B cell (primary cell): ENCODE results near the gene DPYD. TPM values are rescaled to one million over a fixed set of nuclear protein-coding genes. Genes with fewer than 3 reads are reported as not detected.

Source experiments
- ATAC-seq: fragments of 200-7000 bp; cut with Tn5 transposase; one replicate; pipeline ENCODE4 v1.10.0; 2021; ENCODE audit warnings: low read depth, mild to moderate bottlenecking, moderate number of reproducible peaks, moderate library complexity
- CTCF ChIA-PET: fragments of 350-600 bp; sonication (Branson Sonifier 250); formaldehyde crosslinking; loops from one replicate; lab custom pipeline; 2021; ENCODE audit warnings: antibody characterized with exemption, inconsistent platforms; lab: Charles Lee
- POLR2A ChIA-PET: fragments of 350-600 bp; sonication (Branson Sonifier 250); formaldehyde crosslinking; loops from one replicate; lab custom pipeline; 2021; ENCODE audit warnings: antibody characterized with exemption; lab: Charles Lee
- DNase-seq: peaks from one replicate; pipeline ENCODE4 v3.0.0; 2013
- H2AFZ ChIP-seq: 2 replicates; pipeline ENCODE4 v1.6.1; 2012; ENCODE audit warnings: mild to moderate bottlenecking, low read depth, low read length; ENCODE audit not compliant: insufficient read depth, poor library complexity, severe bottlenecking
- H3K27ac ChIP-seq, 2 donors: 1 replicate in 1 of 2; 2 replicates in 1 of 2; pipeline ENCODE4 v1.5.1; 2012 to 2013; ENCODE audit warnings: low read length in 2 of 2, mild to moderate bottlenecking in 2 of 2, moderate library complexity in 1 of 2
- H3K27me3 ChIP-seq, 4 experiments: fragments of 200-600 bp in 1 of 4; sonication (generic) in 1 of 4; replicated peaks in 1 of 4; 1 replicate in 2 of 4; 2 replicates in 2 of 4; pipeline versions ENCODE4 v1.6.1 to v1.7.0; 2013 to 2016; ENCODE audit warnings: low read length in 3 of 4, mild to moderate bottlenecking in 2 of 4, mixed read lengths in 1 of 4, moderate library complexity in 1 of 4; ENCODE audit not compliant: insufficient read depth in 4 of 4, control insufficient read depth in 3 of 4; ENCODE audit errors: control extremely low read depth in 1 of 4
- H3K36me3 ChIP-seq, 2 experiments: replicated peaks in 1 of 2; 1 replicate in 1 of 2; 2 replicates in 1 of 2; pipeline versions ENCODE4 v1.6.1 to v1.7.1; 2013; ENCODE audit warnings: low read length in 1 of 2; ENCODE audit not compliant: insufficient read depth in 2 of 2, control insufficient read depth in 1 of 2; ENCODE audit errors: control extremely low read depth in 1 of 2, extremely low read depth in 1 of 2
- H3K4me1 ChIP-seq, 2 donors: fragments of 200-600 bp in 1 of 2; sonication (generic) in 1 of 2; 1 replicate in 1 of 2; 2 replicates in 1 of 2; pipeline versions ENCODE4 v1.5.1 to v1.6.1; 2013 to 2017; ENCODE audit warnings: low read length in 2 of 2; ENCODE audit not compliant: control insufficient read depth in 2 of 2, insufficient read depth in 2 of 2
- H3K4me2 ChIP-seq: replicated peaks from 2 replicates; pipeline ENCODE3; 2012; ENCODE audit warnings: mild to moderate bottlenecking, low read depth, low read length; ENCODE audit not compliant: poor library complexity, severe bottlenecking
- H3K4me3 ChIP-seq, 5 experiments: fragments of 200-600 bp in 1 of 5; sonication (generic) in 1 of 5; 1 replicate in 3 of 5; 2 replicates in 2 of 5; pipeline versions ENCODE4 v1.5.1 to v1.7.0; 2011 to 2016; ENCODE audit warnings: low read length in 4 of 5, mild to moderate bottlenecking in 4 of 5, low read depth in 2 of 5, control low read depth in 1 of 5, moderate library complexity in 1 of 5; ENCODE audit not compliant: insufficient read depth in 1 of 5; ENCODE audit errors: control extremely low read depth in 1 of 5, extremely low read depth in 1 of 5
- H3K79me2 ChIP-seq: fragments of 200-600 bp; sonication (generic); one replicate; pipeline ENCODE4 v1.6.0; 2016; ENCODE audit warnings: low read length; ENCODE audit not compliant: control insufficient read depth, insufficient read depth
- H3K9ac ChIP-seq: fragments of 200-600 bp; sonication (generic); 2 replicates; pipeline ENCODE4 v1.6.1; 2017; ENCODE audit warnings: mild to moderate bottlenecking, low read length, moderate library complexity
- H3K9me3 ChIP-seq, 3 donors: one replicate each; pipeline versions ENCODE4 v1.6.1 to v1.7.1; 2013; ENCODE audit warnings: low read length in 2 of 3; ENCODE audit not compliant: control insufficient read depth in 2 of 3, insufficient read depth in 1 of 3; ENCODE audit errors: control extremely low read depth in 1 of 3
- H4K20me1 ChIP-seq: 2 replicates; pipeline ENCODE4 v1.6.0; 2012; ENCODE audit warnings: mild to moderate bottlenecking, low read length; ENCODE audit not compliant: insufficient read depth, control insufficient read depth, poor library complexity, severe bottlenecking
- H3K27ac Mint-ChIP-seq: one replicate; pipeline ENCODE4 v1.8.0; 2021; ENCODE audit warnings: mixed read lengths
- H3K27me3 Mint-ChIP-seq: one replicate; pipeline ENCODE4 v1.8.0; 2021; ENCODE audit warnings: mixed read lengths
- H3K4me1 Mint-ChIP-seq: one replicate; pipeline ENCODE4 v1.8.0; 2021; ENCODE audit warnings: mixed read lengths
- H3K4me3 Mint-ChIP-seq: one replicate; pipeline ENCODE4 v1.8.0; 2021; ENCODE audit warnings: mixed read lengths
- H3K9me3 Mint-ChIP-seq: one replicate; pipeline ENCODE4 v1.8.0; 2022; ENCODE audit warnings: mixed read lengths; ENCODE audit not compliant: insufficient read depth
- CTCF ChIP-seq: fragments of 200-600 bp; IDR thresholded peaks from one replicate; pipeline ENCODE4 v1.8.0; 2022; ENCODE audit warnings: antibody characterized with exemption, mild to moderate bottlenecking
- EZH2 ChIP-seq: IDR thresholded peaks from 2 replicates; pipeline ENCODE4 v1.6.1; 2012; ENCODE audit warnings: borderline replicate concordance, low read depth, mild to moderate bottlenecking, moderate library complexity, low read length; ENCODE audit not compliant: insufficient read depth, poor library complexity, severe bottlenecking
- WGBS: methylation state at CpG from one replicate; pipeline ENCODE4 v1.1.5; 2013; ENCODE audit warnings: missing lambda C conversion rate; ENCODE audit not compliant: insufficient coverage; 5-methylcytosine and 5-hydroxymethylcytosine counted together
- intact Hi-C: fragments of 100-400 bp; cut with micrococcal nuclease; formaldehyde crosslinking; loops from one replicate; pipeline ENCODE4 v1.10.0; 2022
- polyA plus RNA-seq: library from polyadenylated mRNA; depleted of rRNA; stranded (reverse); fragments of >200 nt; gene quantifications from 2 replicates; pipeline ENCODE4 v1.2.3, GENCODE V29; 2012
- total RNA-seq, 2 donors: library from RNA; stranded (reverse); fragments of 120-200 nt in 1 of 2; gene quantifications; 1 replicate in 1 of 2; 2 replicates in 1 of 2; pipeline versions ENCODE4 v1.2.3 to v1.2.4, GENCODE V29; 2013 to 2022

DPYD gene
- total and polyA plus RNA-seq, 2 donors (not counting 1 experiment from before 2014, with no cell fraction given): 4.2 to 19.0 TPM

GRCh38 chr1:97577613-97578012 lies 343.2 kb downstream of the DPYD start:
- ChIA-PET POLR2A (no interaction called here), CTCF (no interaction called here)
- no peak overlapping the region for H3K4me3 ChIP-seq
- TF ChIP-seq CTCF: no peak
- TF ChIP-seq EZH2: no peak
- H4K20me1 ChIP-seq: no peaks in the 10 kb centered on the region
- ATAC-seq (no peak), DNase-seq (no peak)
- Mint-ChIP-seq H3K27ac (no peak overlapping the region), H3K27me3 (no peaks in the 10 kb centered on the region), H3K9me3 (no peaks in the 10 kb centered on the region), H3K4me3 (no peak overlapping the region), H3K4me1 (no peaks in the 10 kb centered on the region)
- no peak overlapping the region for H2AFZ ChIP-seq
- no peak overlapping the region for H3K4me2 ChIP-seq
- no peaks in the 10 kb centered on the region for H3K36me3 ChIP-seq
- no peaks in the 10 kb centered on the region for H3K4me1 ChIP-seq
- intact Hi-C loops: no loop called here
- 88% methylated on average over 1 of the region's 4 CpGs for WGBS
- no peak overlapping the region for H3K27ac ChIP-seq
- no peaks in the 10 kb centered on the region for H3K27me3 ChIP-seq
- no peaks in the 10 kb centered on the region for H3K9me3 ChIP-seq
- no peaks in the 10 kb centered on the region for H3K79me2 ChIP-seq
- H3K9ac ChIP-seq: no peak overlapping the region

GRCh38 chr1:97573553-97573952 lies 347.3 kb downstream of the DPYD start:
- H3K4me1 Mint-ChIP-seq: no peaks in the 10 kb centered on the region

More at GRCh38 chr1:97573553-97573952, 347.3 kb downstream of the DPYD start:
- H3K4me2 ChIP-seq: no peak overlapping the region
- no peaks in the 10 kb centered on the region for H3K79me2 ChIP-seq
- no peaks in the 10 kb centered on the region for H3K27me3 Mint-ChIP-seq
- no peak overlapping the region for H3K27ac Mint-ChIP-seq
- H3K4me3 Mint-ChIP-seq: no peak overlapping the region
- H3K27me3 ChIP-seq: no peaks in the 10 kb centered on the region
- no peak overlapping the region for H3K27ac ChIP-seq
- H3K4me3 ChIP-seq: no peak overlapping the region
- WGBS: 100% methylated on average over 3 of the region's 3 CpGs
- no peak overlapping the region for H3K9ac ChIP-seq
- no peaks in the 10 kb centered on the region for H3K36me3 ChIP-seq
- no peaks in the 10 kb centered on the region for H3K4me1 ChIP-seq
- H3K9me3 ChIP-seq: no peaks in the 10 kb centered on the region
- no peak overlapping the region for H2AFZ ChIP-seq
- ATAC-seq (no peak), DNase-seq (no peak)
- TF ChIP-seq EZH2: no peak
- TF ChIP-seq CTCF: no peak
- no peaks in the 10 kb centered on the region for H4K20me1 ChIP-seq
- intact Hi-C loops: no loop called here
- H3K9me3 Mint-ChIP-seq: no peaks in the 10 kb centered on the region
- ChIA-PET POLR2A (no interaction called here), CTCF (no interaction called here)
